ENCODE results near the gene TFR2. TPM values are rescaled to one million over a fixed set of nuclear protein-coding genes. Genes with fewer than 3 reads are reported as not detected.
"Not testable (repeated sequence)": the region's sequence is repeated elsewhere in the genome, so short reads cannot be mapped to it uniquely, and the experiment has no call there.

The TFR2 gene
- total RNA-seq, 1 donor from 2014 or later: 13.8 TPM

- H3K27me3 Mint-ChIP-seq (ENCODE audit: insufficient read depth): peaks cover 19% of the 10 kb centered on the region
- H3K27ac Mint-ChIP-seq; DNase-seq (ENCODE audit: low spot score); intact Hi-C loops (cut with micrococcal nuclease); H3K9me3 Mint-ChIP-seq; H3K4me1 Mint-ChIP-seq (ENCODE audit: low read depth); H3K4me3 Mint-ChIP-seq; H3K36me3 Mint-ChIP-seq (ENCODE audit: low read depth): not testable (repeated sequence)
Measured at GRCh38 chr7:100662194-100662776, 20.9 kb upstream of the TFR2 start.

- Mint-ChIP-seq H3K9me3 (no peaks in the 10 kb centered on the region), H3K27ac (no peak within 1 kb of the TSS), H3K4me3 (no peak within 1 kb of the TSS), H3K27me3 (ENCODE audit: insufficient read depth) (peaks cover 33% of the 10 kb centered on the region), H3K4me1 (ENCODE audit: low read depth) (no peaks in the 10 kb centered on the region), H3K36me3 (ENCODE audit: low read depth) (no peaks in the 10 kb centered on the region)
- peak; percentile 67 for DNase-seq (ENCODE audit: low spot score)
- intact Hi-C loops (cut with micrococcal nuclease): loop anchor here (1.0 to 2.0 kb wide), 2 partner anchors 17 to 21 kb away; partner anchors contain the start of gene GNB2
Measured at GRCh38 chr7:100655908-100656674, 14.7 kb upstream of the TFR2 start, which contains the start of gene ACTL6B. Gene ACTL6B (minus strand): TSS chr7:100656448. CDS start chr7:100656354, 94 bp downstream.

GRCh38 chr7:100654908-100655831 is 13.8 kb upstream of the TFR2 start:
- Mint-ChIP-seq H3K9me3 (no peaks in the 10 kb centered on the region), H3K27ac (no peak overlapping the region), H3K27me3 (ENCODE audit: insufficient read depth) (peaks cover 29% of the 10 kb centered on the region), H3K4me3 (no peak overlapping the region), H3K36me3 (ENCODE audit: low read depth) (no peaks in the 10 kb centered on the region), H3K4me1 (ENCODE audit: low read depth) (no peaks in the 10 kb centered on the region)
- intact Hi-C loops (cut with micrococcal nuclease): no loop called here
- no peak for DNase-seq (ENCODE audit: low spot score)

GRCh38 chr7:100649826-100650565 is 8.6 kb upstream of the TFR2 start:
- Mint-ChIP-seq H3K27ac (no peak overlapping the region), H3K4me1 (ENCODE audit: low read depth) (no peaks in the 10 kb centered on the region), H3K36me3 (ENCODE audit: low read depth) (no peaks in the 10 kb centered on the region), H3K4me3 (no peak overlapping the region), H3K9me3 (no peaks in the 10 kb centered on the region), H3K27me3 (ENCODE audit: insufficient read depth) (peaks cover 10% of the 10 kb centered on the region)
- intact Hi-C loops (cut with micrococcal nuclease): no loop called here
- DNase-seq (ENCODE audit: low spot score): no peak

- no peak for DNase-seq (ENCODE audit: low spot score)
- intact Hi-C loops (cut with micrococcal nuclease): no loop called here
- Mint-ChIP-seq H3K36me3 (ENCODE audit: low read depth) (no peaks in the 10 kb centered on the region), H3K4me3 (no peak overlapping the region), H3K9me3 (no peaks in the 10 kb centered on the region), H3K27me3 (ENCODE audit: insufficient read depth) (peaks cover 4% of the 10 kb centered on the region), H3K27ac (no peak overlapping the region), H3K4me1 (ENCODE audit: low read depth) (no peaks in the 10 kb centered on the region)
Measured at GRCh38 chr7:100642534-100642907, 1.2 kb upstream of the TFR2 start.

DNA sequence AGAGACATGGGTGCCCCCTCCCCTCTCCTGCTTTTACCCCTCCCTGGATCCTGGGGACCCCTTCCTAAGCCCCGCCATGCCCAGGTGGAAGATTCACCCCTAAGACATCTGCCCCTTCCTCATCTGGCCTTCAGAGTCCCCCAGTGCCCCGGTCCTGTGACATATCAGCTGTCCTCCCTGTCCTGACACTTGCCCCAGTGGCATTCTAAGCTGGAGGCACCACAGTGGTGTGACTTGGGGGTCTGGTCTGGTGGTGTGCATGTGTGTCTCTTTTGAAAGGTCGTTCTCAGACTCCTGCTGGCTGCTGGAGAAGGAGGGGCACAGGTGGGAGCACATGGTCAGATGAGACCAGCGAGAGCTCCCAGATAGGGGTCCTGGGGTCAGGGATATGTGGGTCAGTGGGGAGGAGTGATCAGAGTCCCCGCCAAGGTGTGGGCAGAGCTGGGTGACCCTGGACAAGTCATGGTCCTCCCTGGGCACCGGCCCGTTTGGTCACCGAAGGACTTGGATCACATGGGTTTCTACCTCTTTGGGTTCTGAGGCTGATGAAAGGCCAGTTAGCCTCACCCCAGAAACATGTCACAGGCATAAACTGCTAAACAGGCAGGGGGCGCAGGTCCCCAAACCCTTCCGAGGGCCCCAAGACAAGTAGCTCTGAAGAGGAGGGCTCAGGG is 645 bp upstream of the TFR2 start:
- Mint-ChIP-seq H3K4me1 (ENCODE audit: low read depth) (no peaks in the 10 kb centered on the region), H3K36me3 (ENCODE audit: low read depth) (no peaks in the 10 kb centered on the region), H3K9me3 (no peaks in the 10 kb centered on the region), H3K4me3 (no peak overlapping the region), H3K27ac (no peak overlapping the region), H3K27me3 (ENCODE audit: insufficient read depth) (peaks cover 4% of the 10 kb centered on the region)
- intact Hi-C loops (cut with micrococcal nuclease): no loop called here
- no peak for DNase-seq (ENCODE audit: low spot score)

DNA sequence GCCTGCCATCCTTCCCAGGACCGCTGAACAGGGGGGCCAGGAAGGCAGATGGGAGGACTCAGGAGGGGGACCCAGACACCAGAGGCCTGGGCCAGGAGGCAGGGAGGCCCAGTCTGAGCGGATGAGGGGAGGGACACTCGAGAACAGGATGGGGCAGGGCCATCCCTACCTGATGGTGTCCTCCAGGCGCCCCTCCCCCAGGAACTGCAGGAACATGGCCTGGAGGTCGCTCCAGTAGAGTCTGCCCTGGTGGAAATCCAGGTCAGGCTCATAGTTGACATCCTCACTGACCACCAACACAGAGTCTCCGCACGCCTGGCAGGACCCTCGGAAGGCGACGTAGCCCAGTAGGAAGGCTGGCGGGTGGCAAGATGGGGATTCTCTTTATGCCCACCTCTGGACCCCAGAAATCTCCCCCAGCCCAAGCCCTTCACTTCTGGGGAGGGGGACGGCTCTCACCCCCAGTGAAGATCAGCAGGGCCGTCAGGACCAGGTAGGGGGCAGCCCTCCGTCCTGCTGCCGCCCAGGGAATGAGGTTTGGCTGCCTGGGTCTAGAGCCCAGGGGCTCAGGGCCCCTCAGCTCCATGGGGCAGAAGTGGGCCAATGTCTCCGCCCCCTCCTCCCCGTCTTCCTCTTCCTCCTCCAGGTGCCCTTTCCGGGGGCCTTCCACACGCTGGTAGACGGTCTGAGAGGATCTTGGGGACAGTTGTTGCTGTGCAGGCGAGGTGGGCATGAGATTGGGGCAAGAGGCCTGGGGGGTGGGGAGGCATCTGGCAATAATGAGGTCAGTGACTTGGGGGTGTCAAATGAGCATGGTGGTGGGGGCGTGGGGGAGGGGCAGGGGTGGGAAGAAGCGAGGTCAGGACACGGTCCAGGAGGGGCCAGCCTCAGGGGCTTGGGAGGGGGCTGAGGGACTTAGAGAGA is 573 bp downstream of the TFR2 start:
- Mint-ChIP-seq H3K36me3 (ENCODE audit: low read depth) (no peaks in the 10 kb centered on the region), H3K27ac (no peak overlapping the region), H3K4me3 (no peak overlapping the region), H3K27me3 (ENCODE audit: insufficient read depth) (peaks cover 4% of the 10 kb centered on the region), H3K4me1 (ENCODE audit: low read depth) (no peaks in the 10 kb centered on the region), H3K9me3 (no peaks in the 10 kb centered on the region)
- intact Hi-C loops (cut with micrococcal nuclease): no loop called here
- DNase-seq (ENCODE audit: low spot score): no peak

DNA sequence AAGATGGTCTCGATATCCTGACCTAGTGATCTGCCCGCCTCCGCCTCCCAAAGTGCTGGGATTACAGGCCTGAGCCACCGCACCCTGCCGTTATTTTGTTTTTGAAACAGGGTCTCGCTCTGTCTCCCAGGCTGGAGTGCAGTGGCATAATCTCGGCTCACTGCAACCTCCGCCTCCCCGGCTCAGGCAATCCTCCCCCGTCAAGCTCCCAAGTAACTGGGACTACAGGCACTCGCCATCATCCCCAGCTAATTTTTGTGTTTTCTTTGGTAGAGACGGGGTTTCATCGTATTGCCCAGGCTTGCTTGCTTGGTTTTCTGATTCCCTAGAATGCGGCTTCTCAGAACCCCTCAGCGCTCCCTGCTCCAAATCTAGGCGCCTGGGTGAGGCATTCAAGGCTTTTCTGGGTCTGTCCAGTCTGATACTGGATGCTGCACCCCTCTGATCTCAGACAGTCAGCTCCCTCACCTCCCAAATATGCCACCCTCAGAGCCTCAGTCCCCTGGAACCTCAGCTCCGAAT is 1.3 kb downstream of the TFR2 start:
- Mint-ChIP-seq H3K4me3 (no peak overlapping the region), H3K9me3 (no peaks in the 10 kb centered on the region), H3K36me3 (ENCODE audit: low read depth) (no peaks in the 10 kb centered on the region), H3K27ac (no peak overlapping the region), H3K4me1 (ENCODE audit: low read depth) (no peaks in the 10 kb centered on the region), H3K27me3 (ENCODE audit: insufficient read depth) (no peaks in the 10 kb centered on the region)
- intact Hi-C loops (cut with micrococcal nuclease): no loop called here
- no peak for DNase-seq (ENCODE audit: low spot score)

GRCh38 chr7:100632951-100633717 is 8.2 kb downstream of the TFR2 start:
- Mint-ChIP-seq H3K4me1 (ENCODE audit: low read depth) (peaks cover 21% of the 10 kb centered on the region), H3K4me3 (peak overlapping the region; percentile 92), H3K27me3 (ENCODE audit: insufficient read depth) (no peaks in the 10 kb centered on the region), H3K9me3 (no peaks in the 10 kb centered on the region), H3K36me3 (ENCODE audit: low read depth) (peaks cover 5% of the 10 kb centered on the region), H3K27ac (peak overlapping the region; percentile 92)
- peak; percentile 57 for DNase-seq (ENCODE audit: low spot score)
- intact Hi-C loops (cut with micrococcal nuclease): loop anchor here (1.0 to 5.0 kb wide), 4 partner anchors 40 to 74 kb away; partner anchors contain the start of genes FBXO24, GNB2, LRCH4 and POP7

DNA sequence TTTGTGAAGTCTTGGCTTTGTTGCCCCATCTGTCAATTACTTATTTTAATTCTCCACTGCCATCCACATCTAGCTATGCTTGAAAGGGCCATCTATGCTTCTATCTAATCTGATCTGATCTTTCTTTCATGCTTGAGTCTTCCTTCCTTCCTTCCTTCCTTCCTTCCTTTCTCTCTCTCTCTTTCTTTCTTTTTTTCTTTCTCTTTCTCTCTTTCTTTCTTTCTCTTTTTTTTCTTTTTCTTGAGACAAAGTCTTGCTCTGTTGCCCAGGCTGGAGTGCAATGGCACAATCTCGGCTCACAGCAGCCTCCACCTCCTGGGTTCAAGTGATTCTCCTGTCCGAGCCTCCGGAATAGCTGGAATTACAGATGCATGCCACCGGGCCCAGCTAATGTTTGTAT is 11.3 kb downstream of the TFR2 start:
- H3K9me3 Mint-ChIP-seq: no peaks in the 10 kb centered on the region
- peaks cover 6% of the 10 kb centered on the region for H3K36me3 Mint-ChIP-seq (ENCODE audit: low read depth)
- DNase-seq (ENCODE audit: low spot score): no peak
- intact Hi-C loops (cut with micrococcal nuclease): loop anchor here (5.0 kb wide), 1 partner anchor 77 kb away; the partner anchor contains the start of gene POP7
- H3K27me3 Mint-ChIP-seq (ENCODE audit: insufficient read depth): no peaks in the 10 kb centered on the region
- peak overlapping the region; percentile 56 for H3K27ac Mint-ChIP-seq
- no peak overlapping the region for H3K4me3 Mint-ChIP-seq
- peaks cover 36% of the 10 kb centered on the region for H3K4me1 Mint-ChIP-seq (ENCODE audit: low read depth)

Measured in activated T-helper 1 cell treated with anti-CD3 and anti-CD28 coated beads, Interleukin-12 subunit alpha, Interleukin-12 subunit beta, Interleukin-2, Interleukin-4 antibody, amounts not matched to agents 30 ng/mL and 10 ng/mL and 1 ng/mL, durations not matched to agents 14 hours and 24 hours and 36 hours (primary cell).